Fibroblast of skin of scalp (primary cell): ENCODE data around the gene C9orf153.

ENCODE experiments used
- DNase-seq: peaks from one replicate; pipeline ENCODE4 v3.0.0-alpha.2; 2013

The C9orf153 gene

DNA sequence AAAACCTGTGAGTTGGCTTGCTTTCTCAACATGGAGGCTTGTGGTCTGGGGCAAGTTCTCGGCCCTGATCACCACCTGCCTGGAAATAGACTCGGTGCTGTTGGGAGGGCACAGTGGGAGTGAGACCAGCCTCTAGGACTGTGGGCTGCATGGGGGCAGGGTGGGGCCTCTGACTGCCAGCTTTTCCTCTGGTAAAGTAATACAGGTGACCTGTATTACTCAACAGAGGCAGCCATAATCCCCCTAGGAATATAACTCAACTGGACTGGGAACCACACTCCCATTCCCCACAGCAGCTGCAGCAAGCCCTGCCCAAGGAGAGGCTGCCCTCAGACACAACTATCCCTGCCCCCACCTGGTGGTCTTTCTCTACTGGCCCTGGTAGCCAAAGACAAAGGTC is 72.8 kb downstream of the C9orf153 start:
- no peak for DNase-seq

DNA sequence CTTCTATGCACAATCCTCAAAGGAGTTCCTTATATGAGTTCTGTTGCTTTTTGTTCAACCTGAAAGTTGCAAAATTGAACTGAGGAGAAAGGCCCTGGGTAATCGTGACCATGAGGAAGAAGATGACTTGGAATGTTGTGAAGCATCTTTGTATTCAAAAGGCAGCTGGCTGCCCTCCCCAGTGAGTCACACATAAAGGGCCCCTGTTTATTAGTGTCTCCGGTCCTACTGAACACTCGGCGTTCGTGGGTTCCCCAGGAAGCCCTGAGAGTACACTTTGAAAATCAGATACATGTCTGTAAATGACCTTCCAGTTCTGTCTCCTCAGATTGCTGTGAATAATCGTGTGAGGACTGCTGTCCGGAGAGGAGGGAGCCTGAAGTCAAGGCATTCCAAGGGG is 73.6 kb downstream of the C9orf153 start:
- no peak for DNase-seq

- DNase-seq: no peak
These were observed 75.3 kb downstream of the C9orf153 start for GRCh38 chr9:86184138-86184524.

- DNase-seq: no peak
These were observed 76.0 kb downstream of the C9orf153 start for GRCh38 chr9:86183229-86184137.

- DNase-seq: no peak
These were observed 77.8 kb downstream of the C9orf153 start for GRCh38 chr9:86181379-86182315.

DNA sequence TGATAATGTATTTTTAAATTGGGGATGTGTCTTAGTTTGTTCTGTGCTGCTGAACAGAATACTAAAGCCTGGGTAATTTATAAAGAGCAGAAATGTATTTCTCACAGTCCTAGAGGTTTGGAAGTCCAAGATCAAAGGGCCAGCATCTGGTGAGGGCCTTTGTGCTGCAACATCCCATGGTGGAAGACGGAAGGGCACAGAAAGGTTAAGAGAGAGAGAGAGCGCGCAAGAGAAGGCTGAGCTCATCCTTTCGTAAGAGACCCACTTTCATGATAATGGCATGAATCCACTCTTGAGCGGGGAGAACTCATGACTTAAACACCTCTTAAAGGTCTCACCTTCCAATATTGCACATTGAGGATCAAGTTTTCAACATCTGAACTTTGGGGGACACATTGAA is 81.0 kb downstream of the C9orf153 start:
- DNase-seq: no peak

DNA sequence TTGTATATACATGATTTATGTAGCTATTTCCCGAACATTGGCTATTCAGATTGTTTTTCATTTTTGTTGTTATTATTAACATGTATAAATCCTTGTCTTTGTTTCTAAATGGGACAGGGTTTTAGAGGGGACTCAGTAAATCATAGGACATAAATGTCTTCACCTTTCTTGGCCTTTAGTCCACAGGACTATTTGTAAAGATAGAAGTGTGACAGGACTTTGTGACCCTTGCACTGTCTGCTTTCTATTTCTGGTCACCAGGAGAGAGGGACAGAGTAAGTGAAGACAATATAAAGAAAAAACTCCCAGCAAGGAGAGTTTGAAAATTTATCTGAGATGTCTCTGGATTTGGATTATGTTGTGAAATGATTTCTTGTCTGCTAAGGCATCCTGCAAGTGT is 81.5 kb downstream of the C9orf153 start:
- DNase-seq: no peak

DNA sequence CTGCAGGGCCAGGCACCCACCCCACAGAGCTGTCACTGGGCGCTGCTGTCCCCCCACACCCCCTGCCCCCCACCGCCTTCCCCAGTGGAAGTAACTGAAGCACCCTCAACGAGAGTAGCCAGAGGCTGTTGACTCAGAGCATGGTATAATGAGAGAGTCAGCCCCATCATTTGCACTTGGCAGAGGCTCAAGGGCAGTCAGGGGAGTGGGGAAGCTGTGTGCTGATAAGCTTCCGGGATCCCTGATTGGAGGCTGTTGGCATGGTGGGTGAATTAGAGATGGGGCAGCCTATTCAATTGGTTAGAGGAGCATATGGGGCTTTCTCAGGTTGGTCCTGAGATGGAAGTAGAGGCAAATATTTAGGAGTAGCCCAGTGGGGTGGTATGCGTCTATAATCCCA is 83.0 kb downstream of the C9orf153 start:
- DNase-seq: no peak

DNA sequence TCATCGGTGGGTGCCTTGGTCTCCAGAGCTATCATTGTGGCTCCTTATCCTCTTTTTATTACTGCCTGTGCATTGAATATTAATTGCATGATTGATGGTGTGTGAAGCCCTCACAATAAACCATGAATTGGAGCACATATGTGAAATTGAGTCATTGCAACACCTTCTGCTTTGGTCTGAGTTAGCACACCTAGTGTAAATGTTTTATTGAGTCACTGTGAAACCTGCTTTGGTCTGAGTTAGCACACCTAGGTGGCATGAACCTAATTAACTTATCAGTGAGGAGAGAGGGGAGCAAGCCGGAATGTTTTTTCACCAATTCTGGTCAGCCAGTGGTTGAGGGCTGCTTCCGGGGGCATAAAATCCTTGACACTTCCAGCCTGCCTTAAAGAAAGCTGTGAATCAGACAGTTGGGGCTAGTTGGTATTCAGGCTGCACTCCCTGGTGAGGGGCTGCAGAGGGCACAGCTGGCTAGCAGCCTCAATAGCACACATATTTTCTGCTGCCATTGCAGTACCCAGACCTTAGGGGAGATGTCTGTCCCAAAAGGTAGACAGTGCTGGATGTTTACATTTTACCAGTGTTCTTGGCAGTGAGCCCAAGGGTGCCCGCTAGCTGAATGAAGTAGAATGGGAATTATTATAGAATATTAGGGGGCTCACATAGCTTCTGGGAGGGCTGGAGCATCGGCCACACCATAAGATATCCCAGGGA is 83.6 kb downstream of the C9orf153 start:
- no peak for DNase-seq

- no peak for DNase-seq
These were observed 84.2 kb downstream of the C9orf153 start for GRCh38 chr9:86175223-86175622.
